Neural cell (in vitro differentiated cells): ENCODE measurements around the gene IL12RB2. TPM values are rescaled to one million over a fixed set of nuclear protein-coding genes. Genes with fewer than 3 reads are reported as not detected.

ENCODE experiments used
- H2AFZ ChIP-seq: fragments of 200-600, 300-800 bp; sonication (generic), shearing (Covaris generic); 2 replicates; pipeline ENCODE4 v1.6.0; 2014; ENCODE audit warnings: low read depth, mild to moderate bottlenecking, antibody characterized with exemption, low read length, moderate library complexity
- H3F3A ChIP-seq: fragments of 200-600 bp; shearing (Covaris generic); 2 replicates; pipeline ENCODE4 v1.6.1; 2016; ENCODE audit warnings: mild to moderate bottlenecking, moderate library complexity, mixed read lengths, antibody characterized with exemption, low read length; ENCODE audit not compliant: insufficient read depth, poor library complexity, severe bottlenecking
- H3K27ac ChIP-seq: fragments of 200-600, 300-800 bp; sonication (generic), shearing (Covaris generic); 2 replicates; pipeline ENCODE4 v1.5.1; 2014; ENCODE audit warnings: mild to moderate bottlenecking, low read length, moderate library complexity
- H3K27me3 ChIP-seq: fragments of 300-800, 200-600 bp; sonication (generic), shearing (Covaris generic); 2 replicates; pipeline ENCODE4 v1.6.0; 2014; ENCODE audit warnings: mild to moderate bottlenecking, low read depth, low read length, moderate library complexity; ENCODE audit not compliant: insufficient read depth
- H3K36me3 ChIP-seq: fragments of 300-800, 200-600 bp; sonication (generic), shearing (Covaris generic); 2 replicates; pipeline ENCODE4 v1.5.1; 2014; ENCODE audit warnings: mild to moderate bottlenecking, antibody characterized with exemption, low read length, moderate library complexity; ENCODE audit not compliant: insufficient read depth
- H3K4me2 ChIP-seq: fragments of 300-800, 200-600 bp; sonication (generic), shearing (Covaris generic); 2 replicates; pipeline ENCODE4 v1.6.0; 2014; ENCODE audit warnings: mild to moderate bottlenecking, low read length
- H3K4me3 ChIP-seq: fragments of 300-800, 200-600 bp; sonication (generic), shearing (Covaris generic); 2 replicates; pipeline ENCODE4 v1.5.1; 2014; ENCODE audit warnings: mild to moderate bottlenecking, low read length, moderate library complexity
- H3K79me2 ChIP-seq: fragments of 200-600 bp; shearing (Covaris generic); replicated peaks from 2 replicates; pipeline ENCODE4 v1.6.0; 2014; ENCODE audit warnings: mild to moderate bottlenecking, low read length, moderate library complexity; ENCODE audit not compliant: insufficient read depth
- H3K9ac ChIP-seq: fragments of 300-800, 200-600 bp; sonication (generic), shearing (Covaris generic); 2 replicates; pipeline ENCODE4 v1.6.1; 2016; ENCODE audit warnings: mild to moderate bottlenecking, low read length, mixed read lengths
- H3K9me2 ChIP-seq: fragments of 200-600 bp; shearing (Covaris generic); 2 replicates; pipeline ENCODE4 v1.6.1; 2016; ENCODE audit warnings: mild to moderate bottlenecking, low read length, mixed read lengths; ENCODE audit not compliant: insufficient read depth
- H3K9me3 ChIP-seq: fragments of 200-600, 300-800 bp; sonication (generic), shearing (Covaris generic); 2 replicates; pipeline ENCODE4 v1.6.1; 2016; ENCODE audit warnings: mild to moderate bottlenecking, mixed run types, low read length, moderate library complexity, mixed read lengths
- H4K20me1 ChIP-seq: fragments of 200-600 bp; shearing (Covaris generic); 2 replicates; pipeline ENCODE4 v1.6.1; 2016; ENCODE audit warnings: mild to moderate bottlenecking, mixed run types; ENCODE audit not compliant: insufficient read depth
- EP300 ChIP-seq: fragments of 450-650 bp; conservative IDR thresholded peaks from 2 replicates; pipeline ENCODE4 v1.6.1; 2014; ENCODE audit warnings: antibody characterized with exemption, mild to moderate bottlenecking, moderate library complexity; ENCODE audit not compliant: poor library complexity, severe bottlenecking
- EZH2 ChIP-seq: fragments of 200-600, 300-800 bp; shearing (Covaris generic), sonication (generic); IDR thresholded peaks from 2 replicates; pipeline ENCODE4 v1.6.1; 2014; ENCODE audit warnings: antibody characterized with exemption, low read length, borderline replicate concordance, mild to moderate bottlenecking; ENCODE audit not compliant: insufficient read depth, poor library complexity, severe bottlenecking
- MXI1 ChIP-seq: fragments of 450-650 bp; conservative IDR thresholded peaks from 2 replicates; pipeline ENCODE4 v1.6.1; 2014; ENCODE audit warnings: antibody characterized with exemption, mild to moderate bottlenecking; ENCODE audit not compliant: poor library complexity, severe bottlenecking
- POLR2AphosphoS5 ChIP-seq: IDR thresholded peaks from 2 replicates; pipeline ENCODE4 v1.6.1; 2012
- RAD21 ChIP-seq: fragments of 450-650 bp; conservative IDR thresholded peaks from 2 replicates; pipeline ENCODE4 v1.6.1; 2014; ENCODE audit warnings: antibody characterized with exemption, mild to moderate bottlenecking, moderate library complexity
- SMC3 ChIP-seq: fragments of 450-650 bp; conservative IDR thresholded peaks from 2 replicates; pipeline ENCODE4 v1.6.1; 2014; ENCODE audit warnings: antibody characterized with exemption, mild to moderate bottlenecking, moderate library complexity; ENCODE audit not compliant: poor library complexity
- TAF1 ChIP-seq: IDR thresholded peaks from 2 replicates; pipeline ENCODE4 v1.6.1; 2012; ENCODE audit warnings: low read depth
- polyA plus RNA-seq: library from polyadenylated mRNA; depleted of rRNA; stranded (reverse); fragments of >200 nt; gene quantifications from 2 replicates; pipeline ENCODE4 v1.2.3, GENCODE V29; 2014
- TF ChIP-seq, protein P1 (sequence below): IDR thresholded peaks from 2 replicates; pipeline ENCODE4 v1.6.1; 2012; ENCODE audit warnings: borderline replicate concordance
- TF ChIP-seq, protein P2 (sequence below): fragments of 450-650 bp; IDR thresholded peaks from 2 replicates; pipeline ENCODE4 v1.5.1; 2014; ENCODE audit warnings: antibody characterized with exemption, mild to moderate bottlenecking, moderate library complexity; ENCODE audit not compliant: poor library complexity, severe bottlenecking

IL12RB2 gene
- polyA plus RNA-seq, 1 donor from 2014 or later = not detected

DNA sequence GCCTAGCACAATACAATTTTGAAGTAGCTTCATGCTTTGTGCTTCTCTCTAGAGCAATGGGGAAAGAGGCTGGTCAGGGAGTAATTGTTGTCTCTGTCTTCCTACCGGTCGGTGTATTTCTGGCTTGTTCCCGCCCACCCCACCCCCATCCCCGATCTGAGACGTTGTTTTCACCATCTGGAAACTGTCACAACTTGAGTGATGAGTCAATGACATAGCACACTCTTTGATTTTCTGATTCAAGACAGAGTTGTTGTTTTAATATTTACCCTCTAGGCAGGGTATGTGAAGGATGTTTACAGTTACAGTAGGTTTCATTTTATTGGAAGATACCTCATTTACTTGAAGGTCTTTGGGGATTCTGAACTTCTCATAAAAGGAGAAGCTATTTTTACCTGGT is 7.0 kb downstream of the IL12RB2 start:
- H3K9me3 ChIP-seq = no peaks in the 10 kb centered on the region
- TF ChIP-seq, protein P1, sequence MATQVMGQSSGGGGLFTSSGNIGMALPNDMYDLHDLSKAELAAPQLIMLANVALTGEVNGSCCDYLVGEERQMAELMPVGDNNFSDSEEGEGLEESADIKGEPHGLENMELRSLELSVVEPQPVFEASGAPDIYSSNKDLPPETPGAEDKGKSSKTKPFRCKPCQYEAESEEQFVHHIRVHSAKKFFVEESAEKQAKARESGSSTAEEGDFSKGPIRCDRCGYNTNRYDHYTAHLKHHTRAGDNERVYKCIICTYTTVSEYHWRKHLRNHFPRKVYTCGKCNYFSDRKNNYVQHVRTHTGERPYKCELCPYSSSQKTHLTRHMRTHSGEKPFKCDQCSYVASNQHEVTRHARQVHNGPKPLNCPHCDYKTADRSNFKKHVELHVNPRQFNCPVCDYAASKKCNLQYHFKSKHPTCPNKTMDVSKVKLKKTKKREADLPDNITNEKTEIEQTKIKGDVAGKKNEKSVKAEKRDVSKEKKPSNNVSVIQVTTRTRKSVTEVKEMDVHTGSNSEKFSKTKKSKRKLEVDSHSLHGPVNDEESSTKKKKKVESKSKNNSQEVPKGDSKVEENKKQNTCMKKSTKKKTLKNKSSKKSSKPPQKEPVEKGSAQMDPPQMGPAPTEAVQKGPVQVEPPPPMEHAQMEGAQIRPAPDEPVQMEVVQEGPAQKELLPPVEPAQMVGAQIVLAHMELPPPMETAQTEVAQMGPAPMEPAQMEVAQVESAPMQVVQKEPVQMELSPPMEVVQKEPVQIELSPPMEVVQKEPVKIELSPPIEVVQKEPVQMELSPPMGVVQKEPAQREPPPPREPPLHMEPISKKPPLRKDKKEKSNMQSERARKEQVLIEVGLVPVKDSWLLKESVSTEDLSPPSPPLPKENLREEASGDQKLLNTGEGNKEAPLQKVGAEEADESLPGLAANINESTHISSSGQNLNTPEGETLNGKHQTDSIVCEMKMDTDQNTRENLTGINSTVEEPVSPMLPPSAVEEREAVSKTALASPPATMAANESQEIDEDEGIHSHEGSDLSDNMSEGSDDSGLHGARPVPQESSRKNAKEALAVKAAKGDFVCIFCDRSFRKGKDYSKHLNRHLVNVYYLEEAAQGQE = no peak
- TF ChIP-seq EZH2 (no peak), SMC3 (no peak), TAF1 (no peak), MXI1 (no peak), POLR2AphosphoS5 (no peak), EP300 (no peak), RAD21 (no peak)
- TF ChIP-seq, protein P2, sequence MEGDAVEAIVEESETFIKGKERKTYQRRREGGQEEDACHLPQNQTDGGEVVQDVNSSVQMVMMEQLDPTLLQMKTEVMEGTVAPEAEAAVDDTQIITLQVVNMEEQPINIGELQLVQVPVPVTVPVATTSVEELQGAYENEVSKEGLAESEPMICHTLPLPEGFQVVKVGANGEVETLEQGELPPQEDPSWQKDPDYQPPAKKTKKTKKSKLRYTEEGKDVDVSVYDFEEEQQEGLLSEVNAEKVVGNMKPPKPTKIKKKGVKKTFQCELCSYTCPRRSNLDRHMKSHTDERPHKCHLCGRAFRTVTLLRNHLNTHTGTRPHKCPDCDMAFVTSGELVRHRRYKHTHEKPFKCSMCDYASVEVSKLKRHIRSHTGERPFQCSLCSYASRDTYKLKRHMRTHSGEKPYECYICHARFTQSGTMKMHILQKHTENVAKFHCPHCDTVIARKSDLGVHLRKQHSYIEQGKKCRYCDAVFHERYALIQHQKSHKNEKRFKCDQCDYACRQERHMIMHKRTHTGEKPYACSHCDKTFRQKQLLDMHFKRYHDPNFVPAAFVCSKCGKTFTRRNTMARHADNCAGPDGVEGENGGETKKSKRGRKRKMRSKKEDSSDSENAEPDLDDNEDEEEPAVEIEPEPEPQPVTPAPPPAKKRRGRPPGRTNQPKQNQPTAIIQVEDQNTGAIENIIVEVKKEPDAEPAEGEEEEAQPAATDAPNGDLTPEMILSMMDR = no peak
- H3K27me3 ChIP-seq = no peaks in the 10 kb centered on the region
- no peaks in the 10 kb centered on the region for H3K9me2 ChIP-seq
- no peaks in the 10 kb centered on the region for H4K20me1 ChIP-seq
- H3K4me3 ChIP-seq = no peak overlapping the region
- H3K27ac ChIP-seq = no peak overlapping the region
- no peak overlapping the region for H2AFZ ChIP-seq
- no peaks in the 10 kb centered on the region for H3K79me2 ChIP-seq
- H3K9ac ChIP-seq = no peak overlapping the region
- H3F3A ChIP-seq = no peaks in the 10 kb centered on the region
- no peaks in the 10 kb centered on the region for H3K36me3 ChIP-seq
- no peak overlapping the region for H3K4me2 ChIP-seq

DNA sequence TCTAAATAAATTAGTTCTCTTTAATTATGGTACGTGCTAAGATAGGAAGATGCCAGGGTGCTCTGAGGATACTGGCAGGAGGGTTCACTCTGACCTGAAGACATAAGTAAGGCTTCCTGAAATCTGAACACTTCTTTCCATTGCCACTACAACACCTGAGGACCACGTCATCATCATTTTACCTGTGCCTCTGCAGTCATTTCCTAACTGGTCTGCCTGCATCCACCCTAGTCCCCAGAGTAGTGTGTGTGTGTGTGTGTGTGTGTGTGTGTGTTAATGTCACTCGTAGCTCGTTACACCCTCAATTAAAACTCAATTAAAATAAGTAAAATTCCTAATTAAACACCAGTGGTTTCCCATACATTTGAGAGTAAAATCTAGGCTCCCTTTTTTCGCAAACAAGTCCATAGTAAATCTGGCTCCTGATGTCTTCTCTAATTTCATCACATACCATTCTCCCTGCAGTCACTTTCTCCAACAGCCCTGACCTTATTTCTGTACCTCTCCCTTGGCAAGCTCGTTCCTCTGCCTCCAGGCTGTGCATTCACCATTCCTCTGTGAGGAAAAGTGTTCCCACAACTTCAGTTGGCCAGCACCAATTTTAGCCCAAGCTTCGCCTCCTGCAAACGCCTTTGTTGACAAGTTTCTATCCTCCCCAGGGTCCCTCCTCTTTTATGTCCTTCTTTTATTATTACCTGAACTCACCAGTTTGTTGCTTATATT is 8.7 kb downstream of the IL12RB2 start:
- TF ChIP-seq SMC3 = no peak
- TF ChIP-seq, protein P1 = no peak
- no peak for TF ChIP-seq TAF1
- no peak for TF ChIP-seq EP300
- TF ChIP-seq EZH2 = no peak
- Histone ChIP-seq H3K4me2 (no peak overlapping the region), H3K4me3 (no peak overlapping the region), H3K9me3 (no peaks in the 10 kb centered on the region), H3K27ac (no peak overlapping the region), H3K9ac (no peak overlapping the region), H3K36me3 (no peaks in the 10 kb centered on the region), H3K9me2 (no peaks in the 10 kb centered on the region), H2AFZ (no peak overlapping the region), H4K20me1 (no peaks in the 10 kb centered on the region), H3F3A (no peaks in the 10 kb centered on the region), H3K79me2 (no peaks in the 10 kb centered on the region), H3K27me3 (no peaks in the 10 kb centered on the region)
